Smooth muscle cell of the pulmonary artery (primary cell): ENCODE results near the gene SPA17. TPM values are rescaled to one million over a fixed set of nuclear protein-coding genes. Genes with fewer than 3 reads are reported as not detected.

ENCODE experiments used
- total RNA-seq: library from RNA; depleted of rRNA; stranded (reverse); fragments of >200 nt; gene quantifications from 2 replicates; pipeline ENCODE4 v1.2.3, GENCODE V29; 2014

The SPA17 gene
- total RNA-seq: 3.9 and 5.7 TPM in 2 replicates

DNA sequence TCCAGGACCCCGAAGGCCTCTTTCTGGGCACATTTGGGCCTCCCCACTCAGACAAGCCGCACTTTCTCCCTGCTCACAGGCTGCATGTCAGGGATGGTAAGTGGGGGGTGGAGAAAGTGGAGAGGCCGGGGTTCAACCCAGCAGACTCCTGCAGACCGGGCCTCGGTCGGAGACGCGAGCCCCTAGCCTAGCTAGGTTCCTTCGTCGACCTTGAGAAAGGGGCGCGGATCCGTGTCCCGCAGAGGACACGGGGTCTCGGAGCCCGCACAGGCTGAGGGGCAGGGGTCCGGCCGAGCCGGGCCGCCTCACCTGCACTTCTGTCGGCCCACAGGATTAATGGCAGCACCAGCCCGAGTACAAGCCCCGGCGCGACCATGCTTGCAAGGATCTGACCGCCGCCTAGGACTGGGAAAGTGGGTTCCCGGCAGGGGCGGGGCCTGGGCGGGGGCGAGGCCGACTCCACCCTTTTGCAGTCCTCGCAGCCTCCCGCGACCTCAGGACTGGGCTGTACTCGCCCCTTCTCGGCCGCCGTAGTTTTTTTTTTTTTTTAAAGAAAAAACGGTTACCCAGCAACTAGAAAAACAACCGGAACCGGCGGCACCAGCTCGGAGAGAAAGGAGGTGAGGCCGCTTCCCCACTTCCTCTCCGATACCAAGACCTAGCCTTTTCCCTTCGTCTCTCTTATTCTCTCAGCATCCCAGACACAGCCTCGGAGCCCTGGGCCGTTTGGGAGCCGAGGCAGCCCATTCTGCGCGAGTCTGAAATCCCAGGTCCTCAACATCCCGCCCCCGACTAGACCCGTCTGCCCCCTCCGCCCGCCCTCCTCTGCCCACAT, at the start of gene SPA17, which contains the start of gene SIAE:
Gene SPA17, plus strand, starts transcription at position 572 of the 835 bp plus-strand sequence. CDS start 1,361 bp downstream, outside the sequence.
Gene SIAE, minus strand, starts transcription at position 407 of the 835 bp plus-strand sequence. Its CDS starts 31 bp downstream, at position 376.

DNA sequence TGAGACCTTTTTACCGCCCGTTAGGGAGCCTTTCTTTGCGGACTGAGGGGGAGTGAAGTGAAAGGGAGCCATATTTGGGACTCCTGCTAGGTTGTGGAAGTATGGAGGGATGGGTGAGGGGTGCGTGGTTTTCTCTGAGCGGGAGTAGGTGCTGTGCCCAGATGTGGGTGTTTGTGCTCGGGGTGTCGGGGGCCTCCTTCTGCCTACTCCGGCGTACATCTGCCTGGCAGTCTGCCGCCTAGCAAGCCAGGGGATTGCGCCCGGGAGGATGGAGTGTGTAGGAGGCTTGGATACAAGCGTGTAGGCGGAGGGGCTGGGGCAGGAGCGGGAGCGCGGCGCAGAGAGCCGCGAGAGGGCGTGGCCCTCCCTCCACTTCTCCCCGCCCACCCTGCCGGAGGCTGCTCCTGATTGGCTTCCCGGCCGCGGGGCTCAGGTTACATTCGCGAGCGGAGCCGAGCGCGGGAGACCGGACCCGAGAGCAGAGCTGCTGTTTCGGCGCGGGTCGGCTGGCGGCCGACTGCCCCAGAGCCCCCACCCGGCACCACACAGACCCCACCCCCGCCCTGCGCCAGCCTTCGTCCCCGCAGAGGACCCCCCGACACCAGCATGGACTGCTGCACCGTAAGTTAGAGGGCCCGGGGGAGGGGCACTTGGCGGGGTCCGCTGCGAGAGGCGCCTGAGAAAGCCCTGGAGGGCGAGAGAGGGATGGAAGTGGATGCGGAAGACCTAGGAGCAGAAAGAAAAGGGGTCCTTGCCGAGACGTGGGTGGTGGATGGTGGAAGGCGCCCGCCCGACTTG, 66.0 kb downstream of the SPA17 start, which contains the start of gene NRGN:
Gene NRGN, plus strand, starts transcription at position 464 of the 798 bp plus-strand sequence. Its CDS starts 143 bp downstream, at position 607.

Other genes with a start within 250 kb of the SPA17 start
- gene OR8B4, start 249.0 kb upstream of the SPA17 start, total RNA-seq: not detected in 2 replicates
- not detected in 2 replicates for gene OR8B8, start 228.2 kb upstream of the SPA17 start, total RNA-seq
- not detected in 2 replicates for gene OR8B12, start 130.2 kb upstream of the SPA17 start, total RNA-seq
- gene OR8A1, start 103.9 kb upstream of the SPA17 start, total RNA-seq: not detected in 2 replicates
- gene PANX3, start 62.5 kb upstream of the SPA17 start, total RNA-seq: not detected in 2 replicates
- gene TBRG1, start 51.0 kb upstream of the SPA17 start, total RNA-seq: 30.6 and 34.8 TPM in 2 replicates
- 31.6 and 40.1 TPM in 2 replicates for gene SIAE, start 165 bp upstream of the SPA17 start, total RNA-seq
- gene NRGN, start 66.0 kb downstream of the SPA17 start, total RNA-seq: 0.17 and 0.20 TPM in 2 replicates
- not detected in 2 replicates for gene VSIG2, start 78.4 kb downstream of the SPA17 start, total RNA-seq
- 2.9 and 5.5 TPM in 2 replicates for gene ESAM, start 88.4 kb downstream of the SPA17 start, total RNA-seq
- gene MSANTD2, start 126.5 kb downstream of the SPA17 start, total RNA-seq: 7.8 and 7.9 TPM in 2 replicates
- 1.6 and 4.2 TPM in 2 replicates for gene ROBO3, start 191.5 kb downstream of the SPA17 start, total RNA-seq
- gene ROBO4, start 224.0 kb downstream of the SPA17 start, total RNA-seq: 0.36 and 1.2 TPM in 2 replicates
- not detected in 2 replicates for gene HEPN1, start 245.3 kb downstream of the SPA17 start, total RNA-seq